NOMO-1 (cell line): ENCODE measurements around the gene N4BP3.

Experiments used
- DNase-seq, 2 experiments: peaks; one replicate each; lab custom pipeline; 2025; ENCODE audit not compliant: unreplicated experiment in 2 of 2; lab: John Stamatoyannopoulos, UW

Gene N4BP3

GRCh38 chr5:178094345-178094744 is 19.0 kb upstream of the N4BP3 start:
- DNase-seq, result no peak

GRCh38 chr5:178098685-178099084 is 14.6 kb upstream of the N4BP3 start:
- DNase-seq, result no peak

GRCh38 chr5:178103612-178104011 is 9.7 kb upstream of the N4BP3 start:
- no peak for DNase-seq

- DNase-seq, result no peak
Measured at GRCh38 chr5:178104492-178104891, 8.8 kb upstream of the N4BP3 start.

- no peak for DNase-seq
Measured at GRCh38 chr5:178106086-178106485, 7.2 kb upstream of the N4BP3 start.

- DNase-seq, result no peak
Measured at GRCh38 chr5:178106556-178107239, 6.6 kb upstream of the N4BP3 start.

GRCh38 chr5:178107756-178108310 is 5.5 kb upstream of the N4BP3 start:
- no peak for DNase-seq

- no peak for DNase-seq
Measured at GRCh38 chr5:178108446-178108845, 4.9 kb upstream of the N4BP3 start.

- peak in 1 of 2 experiments; percentile 66 for DNase-seq
Measured at GRCh38 chr5:178108966-178109365, 4.4 kb upstream of the N4BP3 start.

GRCh38 chr5:178110511-178110910 is 2.8 kb upstream of the N4BP3 start:
- no peak for DNase-seq

GRCh38 chr5:178111925-178112324 is 1.4 kb upstream of the N4BP3 start:
- DNase-seq, result no peak

- DNase-seq, result no peak
Measured at GRCh38 chr5:178112545-178112944, 787 bp upstream of the N4BP3 start.

GRCh38 chr5:178113841-178114324 is 551 bp downstream of the N4BP3 start:
- no peak for DNase-seq

GRCh38 chr5:178114325-178115135 is 1.2 kb downstream of the N4BP3 start:
- DNase-seq, result no peak

GRCh38 chr5:178115136-178115813 is 1.9 kb downstream of the N4BP3 start:
- no peak for DNase-seq

- DNase-seq, result no peak
Measured at GRCh38 chr5:178115814-178116142, 2.4 kb downstream of the N4BP3 start.

GRCh38 chr5:178116143-178116885 is 3.0 kb downstream of the N4BP3 start:
- DNase-seq, result no peak

- DNase-seq, result no peak
Measured at GRCh38 chr5:178117923-178118701, 4.8 kb downstream of the N4BP3 start.

- no peak for DNase-seq
Measured at GRCh38 chr5:178119915-178120606, 6.7 kb downstream of the N4BP3 start.
